Heart right ventricle (tissue), 16 donors: ENCODE results near the gene SH3BP5L. TPM values are rescaled to one million over a fixed set of nuclear protein-coding genes. Genes with fewer than 3 reads are reported as not detected.

ENCODE experiments used
- ATAC-seq, 8 donors: fragments of 200-7000 bp; cut with Tn5 transposase; one replicate each; pipeline ENCODE4 v1.9.1; 2020; ENCODE audit warnings: mild to moderate bottlenecking in 8 of 8, moderate library complexity in 8 of 8, moderate number of reproducible peaks in 1 of 8
- DNase-seq, 2 donors: peaks; one replicate each; pipeline ENCODE4 v3.0.0-alpha.2; 2020
- H3K27ac ChIP-seq, 10 donors: fragments of 200-600 bp; sonication (generic) in 2 of 10; one replicate each; pipeline versions ENCODE4 v1.5.0 to v1.8.0; 2020 to 2022; ENCODE audit warnings: mild to moderate bottlenecking in 3 of 10
- H3K27me3 ChIP-seq, 7 donors: fragments of 200-600 bp; one replicate each; pipeline ENCODE4 v1.8.0; 2021 to 2022; ENCODE audit warnings: mild to moderate bottlenecking in 2 of 7
- H3K36me3 ChIP-seq, 9 donors: fragments of 200-600 bp; sonication (generic) in 1 of 9; one replicate each; pipeline versions ENCODE4 v1.5.0 to v1.8.0; 2020 to 2022; ENCODE audit warnings: mild to moderate bottlenecking in 2 of 9
- H3K4me1 ChIP-seq, 9 donors: fragments of 200-600 bp; sonication (generic) in 1 of 9; one replicate each; pipeline versions ENCODE4 v1.5.0 to v1.8.0; 2020 to 2022; ENCODE audit warnings: mild to moderate bottlenecking in 4 of 9
- H3K4me3 ChIP-seq, 10 donors: fragments of 200-600 bp; sonication (generic) in 2 of 10; one replicate each; pipeline versions ENCODE4 v1.5.0 to v1.8.0; 2020 to 2022; ENCODE audit warnings: mild to moderate bottlenecking in 7 of 10, moderate library complexity in 2 of 10
- H3K9me3 ChIP-seq, 11 donors: fragments of 200-600 bp in 10 of 11; sonication (generic) in 2 of 11; one replicate each; pipeline versions ENCODE4 v1.5.0 to v1.8.0; 2013 to 2022; ENCODE audit warnings: mild to moderate bottlenecking in 2 of 11, control low read depth in 1 of 11, moderate library complexity in 1 of 11
- WGBS, 2 donors: extraction: QIAGEN DNeasy Blood & Tissue Kit; methylation state at CpG; one replicate each; pipeline ENCODE4 v1.1.7; 2013; ENCODE audit warnings: inconsistent platforms in 1 of 2; 5-methylcytosine and 5-hydroxymethylcytosine counted together
- intact Hi-C, 10 donors: fragments of 100-400 bp; cut with DNase I; formaldehyde crosslinking; loops; one replicate each; pipeline versions ENCODE4 v1.11.1 to v1.14.2; 2022
- polyA plus RNA-seq, 2 donors: library from polyadenylated mRNA; stranded (reverse); fragments of 200-250 nt; gene quantifications; one replicate each; pipeline ENCODE4 v1.2.3, GENCODE V29; 2013
- total RNA-seq, 10 donors: library from RNA; stranded (reverse); fragmentation: NEBNext Ultra II Directional in 3 of 10; extraction: Animal tissue kit (Norgen Biotek cat#: 25700) in 3 of 10; gene quantifications; one replicate each; pipeline versions ENCODE4 v1.2.1 to v1.2.4, GENCODE V29; 2021 to 2023
- TF ChIP-seq, protein P1 (sequence below), 9 donors: fragments of 200-600 bp; sonication (generic) in 2 of 9; IDR thresholded peaks; one replicate each; pipeline versions ENCODE4 v1.5.0 to v1.8.0; 2021 to 2022; ENCODE audit warnings: antibody characterized with exemption in 9 of 9, mild to moderate bottlenecking in 5 of 9, moderate library complexity in 1 of 9
- donor health status: Arrhythmogenic right ventricular cardiomyopathy.
- donor health status: ischemic (EF 13 %, LVEDD 7.1; RV severe dilation, severe dysfunction).
- donor health status: healthy with polysubstance abuse.
- donor health status: DM: no; HTN: yes; CAD: no.
- donor health status: DM: no; HTN: no; CAD: no.
- donor health status: ischemic (EF 25% LVEDD 6.9; RV normal size, moderate dysfunction).
- donor health status: ischemic (EF 25% LVEDD 5.7; RV mildly dilated, moderate dysfunction).
- donor health status: healthy.
- donor health status: DM: yes; HTN: yes; CAD: no.
- donor health status: Ischemic cardiomyopathy.
- donor health status: ischemic (EF 35%, LVEDD 5.7; RV mildly dilated, moderate dysfunction).
- donor health status: nonischemic (EF 11% LVEDD 7.7; RV severe dilation, severe dysfunction).
- donor health status: DM: yes; HTN: yes; CAD: no.
- donor health status: PGD.
- donor health status: ischemic (EF 29% LVEDD 5.4; RV normal size, mild dysfunction).
- donor health status: nonischemic (EF 23%, LVEDD 6.1; RV moderate dilation, normal function).

Gene SH3BP5L
- total and polyA plus RNA-seq, 12 donors = 14.9 to 30.5 (median 19.0) TPM

DNA sequence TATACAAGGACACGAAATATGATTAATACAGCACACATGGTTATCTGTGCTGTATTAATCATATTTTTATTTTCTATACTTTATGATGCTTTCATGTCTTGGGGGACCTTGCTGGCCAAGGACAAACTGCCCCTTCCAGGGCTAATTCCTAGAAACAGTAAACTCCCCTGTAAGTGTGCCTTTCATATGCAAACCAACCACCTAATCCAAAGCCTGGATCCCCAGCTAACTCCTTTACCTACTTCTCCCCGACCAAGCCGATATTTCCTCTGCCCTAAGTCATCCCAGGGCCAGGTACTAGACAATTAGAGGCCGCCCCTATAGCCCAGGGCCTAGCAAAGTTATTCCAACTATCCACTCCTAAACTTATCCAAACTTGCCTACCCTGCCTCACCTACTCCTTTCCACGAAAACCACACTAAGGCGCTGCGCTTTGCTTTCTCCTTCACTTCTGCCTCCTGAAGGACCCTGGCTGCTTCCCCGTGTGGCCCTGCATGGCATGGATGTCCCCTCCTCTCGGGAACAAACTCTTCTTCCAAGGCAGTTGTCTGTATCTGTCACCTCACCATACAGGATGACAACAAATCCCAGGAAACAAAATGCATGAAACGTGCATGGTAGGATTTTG is 10.2 kb downstream of the SH3BP5L start:
- DNase-seq (no peak), ATAC-seq (no peak)
- Histone ChIP-seq H3K27ac (peak overlapping the region in 1 of 10 donors; percentile 65), H3K4me3 (no peak overlapping the region), H3K9me3 (no peaks in the 10 kb centered on the region), H3K36me3 (peaks cover 0 to 87% (median 33%) of the 10 kb centered on the region in 9 donors), H3K27me3 (no peaks in the 10 kb centered on the region), H3K4me1 (peaks cover 3 to 58% (median 31%) of the 10 kb centered on the region in 9 donors)
- intact Hi-C loops = no loop called here
- WGBS, 2 donors = 90 to 91% methylated on average over 10 of the region's 10 CpGs
- TF ChIP-seq, protein P1, sequence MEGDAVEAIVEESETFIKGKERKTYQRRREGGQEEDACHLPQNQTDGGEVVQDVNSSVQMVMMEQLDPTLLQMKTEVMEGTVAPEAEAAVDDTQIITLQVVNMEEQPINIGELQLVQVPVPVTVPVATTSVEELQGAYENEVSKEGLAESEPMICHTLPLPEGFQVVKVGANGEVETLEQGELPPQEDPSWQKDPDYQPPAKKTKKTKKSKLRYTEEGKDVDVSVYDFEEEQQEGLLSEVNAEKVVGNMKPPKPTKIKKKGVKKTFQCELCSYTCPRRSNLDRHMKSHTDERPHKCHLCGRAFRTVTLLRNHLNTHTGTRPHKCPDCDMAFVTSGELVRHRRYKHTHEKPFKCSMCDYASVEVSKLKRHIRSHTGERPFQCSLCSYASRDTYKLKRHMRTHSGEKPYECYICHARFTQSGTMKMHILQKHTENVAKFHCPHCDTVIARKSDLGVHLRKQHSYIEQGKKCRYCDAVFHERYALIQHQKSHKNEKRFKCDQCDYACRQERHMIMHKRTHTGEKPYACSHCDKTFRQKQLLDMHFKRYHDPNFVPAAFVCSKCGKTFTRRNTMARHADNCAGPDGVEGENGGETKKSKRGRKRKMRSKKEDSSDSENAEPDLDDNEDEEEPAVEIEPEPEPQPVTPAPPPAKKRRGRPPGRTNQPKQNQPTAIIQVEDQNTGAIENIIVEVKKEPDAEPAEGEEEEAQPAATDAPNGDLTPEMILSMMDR (IDR thresholded peaks at IDR 0.05) = no peak

DNA sequence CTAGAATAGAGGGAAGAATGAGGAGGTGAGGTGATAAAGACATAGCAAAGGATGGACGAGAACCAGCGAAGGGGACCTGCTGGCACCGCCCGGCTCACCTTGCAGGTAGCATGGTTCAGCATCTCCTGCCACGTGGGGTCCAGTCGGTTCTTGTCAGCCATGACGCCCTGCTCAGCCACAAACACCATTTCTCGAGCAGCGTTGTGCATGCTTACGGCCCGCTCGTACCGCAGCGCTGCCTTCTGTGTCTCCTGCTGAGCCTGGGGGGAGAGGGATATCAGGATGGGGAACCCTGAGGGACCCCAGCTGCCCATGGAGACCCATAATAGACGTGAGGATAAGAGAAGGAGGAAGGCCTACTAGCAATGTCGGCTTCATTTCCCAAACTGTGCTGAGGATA is 11.4 kb downstream of the SH3BP5L start:
- intact Hi-C loops = no loop called here
- Histone ChIP-seq H3K27me3 (no peaks in the 10 kb centered on the region), H3K36me3 (peaks cover 0 to 79% (median 33%) of the 10 kb centered on the region in 9 donors), H3K4me1 (peaks cover 6 to 53% (median 26%) of the 10 kb centered on the region in 9 donors), H3K9me3 (no peaks in the 10 kb centered on the region), H3K27ac (no peak overlapping the region), H3K4me3 (no peak overlapping the region)
- DNase-seq = no peak
- ATAC-seq = no peak
- WGBS, 2 donors = 88 to 96% methylated on average over 16 of the region's 16 CpGs
- TF ChIP-seq, protein P1 (IDR thresholded peaks at IDR 0.05) = no peak

DNA sequence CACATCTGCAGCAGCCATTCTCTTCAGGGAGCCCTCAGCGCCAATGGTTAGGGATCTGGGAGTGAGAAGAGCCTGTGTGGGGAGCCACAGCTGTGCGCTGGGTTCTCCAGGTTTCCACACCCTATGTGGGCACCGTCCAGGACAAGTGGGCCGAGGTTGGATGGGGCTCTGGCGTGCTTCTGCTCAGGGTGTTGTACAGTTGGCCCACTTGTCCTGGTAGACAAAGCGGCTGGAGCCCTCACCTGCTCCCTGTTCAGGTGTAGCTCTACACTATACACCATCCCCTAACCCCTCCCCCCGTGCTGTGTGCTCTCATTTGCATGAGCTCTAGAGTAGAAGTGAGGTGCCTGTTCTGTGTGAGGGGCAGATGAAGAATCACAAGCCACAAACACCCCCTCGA is 12.2 kb downstream of the SH3BP5L start:
- Histone ChIP-seq H3K4me1 (peaks cover 0 to 45% (median 18%) of the 10 kb centered on the region in 9 donors), H3K4me3 (no peak overlapping the region), H3K27me3 (no peaks in the 10 kb centered on the region), H3K27ac (no peak overlapping the region), H3K36me3 (peaks cover 0 to 76% (median 33%) of the 10 kb centered on the region in 9 donors), H3K9me3 (no peaks in the 10 kb centered on the region)
- 91 to 95% methylated on average over 8 of the region's 8 CpGs for WGBS, 2 donors
- DNase-seq (no peak), ATAC-seq (no peak)
- intact Hi-C loops = no loop called here
- TF ChIP-seq, protein P1 (IDR thresholded peaks at IDR 0.05) = no peak

DNA sequence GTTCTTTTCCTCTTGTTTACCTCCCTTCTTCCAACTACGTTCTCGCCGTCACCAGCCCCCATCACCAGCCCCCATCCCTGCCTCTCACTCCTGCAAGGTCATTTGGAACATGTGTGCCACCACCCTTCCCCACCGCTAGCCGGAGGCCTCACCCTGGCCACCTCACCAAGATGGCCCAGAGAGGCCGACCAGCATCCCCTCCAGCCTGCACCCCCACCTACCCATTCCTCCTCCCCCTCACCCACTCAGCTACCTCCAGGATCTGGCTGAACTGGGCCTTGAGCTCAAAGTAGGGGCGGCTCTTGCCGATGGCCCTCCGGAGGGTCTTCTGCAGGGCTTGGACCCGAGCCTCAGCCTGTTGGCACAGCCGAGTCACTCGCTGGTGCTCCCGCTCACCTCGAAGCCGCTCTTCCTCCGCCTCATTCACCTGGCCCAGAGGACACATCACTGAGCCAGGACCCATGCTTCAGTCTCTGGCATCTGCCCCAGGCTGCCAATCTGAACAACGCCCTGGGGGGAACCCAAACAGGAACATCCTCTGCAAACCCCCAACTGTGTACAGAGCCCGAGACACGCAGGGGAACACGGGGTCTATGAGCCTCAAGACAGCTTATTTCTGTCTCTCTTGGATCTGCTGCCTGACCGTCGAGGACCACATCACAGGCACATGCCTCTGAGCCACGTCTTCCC is 12.8 kb downstream of the SH3BP5L start:
- no peaks in the 10 kb centered on the region for H3K9me3 ChIP-seq
- H3K27ac ChIP-seq = no peak overlapping the region
- no peak for DNase-seq
- H3K4me1 ChIP-seq = peaks cover 0 to 38% (median 16%) of the 10 kb centered on the region in 9 donors
- TF ChIP-seq, protein P1 (IDR thresholded peaks at IDR 0.05) = no peak
- 92 to 95% methylated on average over 23 of the region's 23 CpGs for WGBS, 2 donors
- peaks cover 0 to 77% (median 33%) of the 10 kb centered on the region in 9 donors for H3K36me3 ChIP-seq
- intact Hi-C loops = no loop called here
- H3K4me3 ChIP-seq = no peak overlapping the region
- no peaks in the 10 kb centered on the region for H3K27me3 ChIP-seq
- no peak for ATAC-seq
